GM04504 (cell line): Measurements from ENCODE around the gene ZNF148.
"Not testable (repeated sequence)": the region's sequence is repeated elsewhere in the genome, so short reads cannot be mapped to it uniquely, and the experiment has no call there.

Source experiments
- DNase-seq: peaks from one replicate; pipeline ENCODE4 v3.0.0-alpha.2; 2012; ENCODE audit warnings: low read depth

Gene ZNF148, protein sequence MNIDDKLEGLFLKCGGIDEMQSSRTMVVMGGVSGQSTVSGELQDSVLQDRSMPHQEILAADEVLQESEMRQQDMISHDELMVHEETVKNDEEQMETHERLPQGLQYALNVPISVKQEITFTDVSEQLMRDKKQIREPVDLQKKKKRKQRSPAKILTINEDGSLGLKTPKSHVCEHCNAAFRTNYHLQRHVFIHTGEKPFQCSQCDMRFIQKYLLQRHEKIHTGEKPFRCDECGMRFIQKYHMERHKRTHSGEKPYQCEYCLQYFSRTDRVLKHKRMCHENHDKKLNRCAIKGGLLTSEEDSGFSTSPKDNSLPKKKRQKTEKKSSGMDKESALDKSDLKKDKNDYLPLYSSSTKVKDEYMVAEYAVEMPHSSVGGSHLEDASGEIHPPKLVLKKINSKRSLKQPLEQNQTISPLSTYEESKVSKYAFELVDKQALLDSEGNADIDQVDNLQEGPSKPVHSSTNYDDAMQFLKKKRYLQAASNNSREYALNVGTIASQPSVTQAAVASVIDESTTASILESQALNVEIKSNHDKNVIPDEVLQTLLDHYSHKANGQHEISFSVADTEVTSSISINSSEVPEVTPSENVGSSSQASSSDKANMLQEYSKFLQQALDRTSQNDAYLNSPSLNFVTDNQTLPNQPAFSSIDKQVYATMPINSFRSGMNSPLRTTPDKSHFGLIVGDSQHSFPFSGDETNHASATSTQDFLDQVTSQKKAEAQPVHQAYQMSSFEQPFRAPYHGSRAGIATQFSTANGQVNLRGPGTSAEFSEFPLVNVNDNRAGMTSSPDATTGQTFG

DNA sequence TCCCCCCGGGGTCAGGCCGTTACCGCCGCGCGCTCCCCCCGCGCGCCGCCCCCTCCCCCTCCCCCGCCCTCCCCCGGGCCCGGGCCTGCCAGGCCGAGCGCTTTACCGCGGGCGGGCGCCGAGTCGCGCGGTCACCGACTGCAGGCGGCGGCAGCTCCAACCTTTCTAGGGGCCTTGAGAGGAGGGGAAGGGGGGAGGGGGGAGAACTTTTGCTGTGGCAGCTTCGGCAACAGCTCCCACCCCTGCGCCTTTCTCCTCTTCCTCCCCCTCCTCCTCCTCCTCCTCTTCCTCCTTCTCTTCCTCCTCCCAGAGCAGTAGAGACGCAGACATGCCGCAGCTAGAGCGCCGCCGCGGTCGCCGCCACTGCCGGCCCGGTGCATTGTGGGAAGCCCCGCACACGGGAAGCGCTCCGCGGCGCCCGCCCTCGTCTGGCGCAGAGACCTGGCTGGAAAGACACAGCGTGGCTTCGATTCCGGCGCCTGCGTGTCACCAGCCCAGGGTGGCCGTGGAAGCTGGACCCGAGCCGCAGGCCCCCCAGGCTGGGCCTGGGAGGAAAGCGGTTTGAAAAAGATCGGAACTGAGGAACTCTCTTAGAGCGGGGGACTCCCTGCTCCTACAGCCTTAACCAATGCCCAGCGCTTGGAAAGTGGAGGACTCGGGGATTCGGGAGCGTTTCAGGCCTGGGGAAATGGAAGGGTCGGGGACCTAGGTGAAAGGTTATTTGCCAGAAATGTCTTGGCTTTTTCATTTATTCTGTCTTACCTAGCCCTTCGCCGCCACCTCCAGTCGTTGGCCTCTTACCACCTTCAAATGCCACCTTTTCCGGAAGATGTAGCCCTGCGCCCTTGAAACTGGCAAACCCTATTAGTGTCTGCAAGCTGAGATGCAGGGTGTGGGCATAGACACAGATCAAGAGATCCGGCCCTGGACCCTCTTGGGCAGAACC lies at the start of gene ZNF148:
TSS of gene ZNF148 (minus strand) at position 330 of the 946 bp plus-strand sequence. CDS start 61,685 bp downstream, outside the sequence.
- peak; percentile 75 for DNase-seq

DNA sequence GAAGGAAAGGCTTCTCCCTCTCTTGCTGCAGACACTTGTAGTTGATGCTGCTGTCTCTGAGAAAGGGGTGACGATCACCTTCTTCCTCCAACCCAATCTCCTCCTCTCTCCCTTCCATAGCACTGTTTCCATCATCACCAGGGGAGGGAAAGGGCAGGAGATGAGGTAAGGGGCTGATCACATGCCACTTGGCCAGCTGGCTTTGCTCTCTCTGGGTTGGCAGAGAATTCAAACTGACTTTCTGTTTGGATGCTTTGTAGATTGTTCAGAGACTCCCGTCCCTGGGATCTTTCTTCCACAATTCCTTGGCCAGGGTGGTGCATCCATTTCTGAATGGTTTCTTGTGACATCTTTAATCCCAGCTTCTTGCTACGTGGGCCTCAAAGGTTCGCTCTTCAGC lies 43.2 kb upstream of the ZNF148 start:
- DNase-seq, result no peak

DNA sequence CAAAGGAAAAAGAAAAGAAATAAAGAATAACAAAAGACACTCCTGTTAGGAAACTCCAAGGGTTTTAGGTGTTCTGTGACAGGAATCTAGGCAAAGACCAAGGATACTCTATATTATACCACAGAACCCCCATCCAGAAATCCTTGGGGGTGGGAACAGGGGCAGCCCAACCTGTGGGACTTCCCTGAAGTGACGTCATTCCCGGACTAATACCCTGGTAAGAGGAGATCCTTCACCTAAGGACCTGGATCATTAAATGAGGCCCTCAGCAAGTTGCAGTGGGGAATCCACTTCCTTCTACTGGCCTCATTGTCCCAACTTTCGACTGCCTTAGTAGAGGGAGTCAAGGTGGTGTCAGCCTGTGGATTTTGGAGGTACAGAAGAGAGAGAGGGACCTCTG lies 41.1 kb upstream of the ZNF148 start:
- DNase-seq, result no peak

DNA sequence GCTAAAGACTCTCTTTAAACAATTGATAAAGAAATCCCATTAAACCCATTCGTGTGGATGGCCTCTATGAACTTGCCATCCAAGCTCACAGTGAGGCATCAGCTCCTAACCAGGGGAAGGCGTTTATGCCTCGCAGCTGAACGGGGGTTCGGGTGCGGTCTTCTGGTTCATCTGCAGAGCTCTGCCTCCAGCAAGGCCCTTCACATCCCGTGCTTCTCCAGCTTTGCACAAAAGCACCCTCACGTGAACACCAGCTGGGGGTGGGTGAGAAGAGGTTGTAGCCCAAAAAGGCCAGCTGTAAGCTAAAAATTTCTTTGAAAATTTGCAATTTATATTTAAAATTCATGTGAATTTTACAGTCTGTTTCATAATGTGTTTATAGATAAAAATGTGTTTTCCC lies 39.5 kb upstream of the ZNF148 start:
- DNase-seq, result no peak

DNA sequence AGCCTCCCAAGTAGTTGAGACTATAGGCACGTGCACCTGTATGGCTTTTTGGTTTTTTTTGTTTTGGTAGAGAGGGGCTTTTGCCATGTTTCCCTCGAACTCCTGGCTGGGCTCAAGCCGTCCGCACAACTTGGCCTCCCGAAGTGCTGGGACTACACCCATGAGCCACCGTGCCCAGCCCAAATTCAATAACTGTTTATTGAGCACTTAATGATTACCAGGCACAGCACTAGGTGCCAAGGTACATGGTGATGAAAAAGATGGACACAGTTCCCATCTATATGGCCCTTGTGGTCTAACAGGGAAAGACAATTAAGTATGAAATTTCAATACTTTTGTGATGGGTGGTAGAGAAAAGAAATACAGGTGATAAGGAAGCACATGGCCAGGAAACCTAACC lies 35.8 kb upstream of the ZNF148 start:
- DNase-seq, result no peak

DNA sequence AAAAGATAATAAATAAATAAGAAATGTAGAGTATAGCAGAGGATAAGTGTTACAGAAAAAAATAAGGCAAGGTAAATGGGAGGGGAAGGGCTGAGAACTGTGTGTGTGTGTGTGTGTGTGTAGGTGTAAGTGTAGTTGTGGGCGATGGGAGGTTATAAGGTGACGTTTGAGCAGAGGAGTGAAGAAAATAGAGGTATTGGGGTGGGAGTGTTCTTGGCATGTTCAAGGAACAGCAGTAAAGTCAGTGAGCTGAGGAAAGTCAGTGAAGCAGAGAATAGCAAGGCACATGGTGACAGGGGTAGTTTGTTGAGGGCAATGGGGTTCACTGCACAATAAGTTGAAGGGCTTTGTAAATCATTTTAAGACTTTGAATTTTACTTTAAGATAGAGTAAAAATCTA lies 30.9 kb upstream of the ZNF148 start:
- DNase-seq, result no peak

DNA sequence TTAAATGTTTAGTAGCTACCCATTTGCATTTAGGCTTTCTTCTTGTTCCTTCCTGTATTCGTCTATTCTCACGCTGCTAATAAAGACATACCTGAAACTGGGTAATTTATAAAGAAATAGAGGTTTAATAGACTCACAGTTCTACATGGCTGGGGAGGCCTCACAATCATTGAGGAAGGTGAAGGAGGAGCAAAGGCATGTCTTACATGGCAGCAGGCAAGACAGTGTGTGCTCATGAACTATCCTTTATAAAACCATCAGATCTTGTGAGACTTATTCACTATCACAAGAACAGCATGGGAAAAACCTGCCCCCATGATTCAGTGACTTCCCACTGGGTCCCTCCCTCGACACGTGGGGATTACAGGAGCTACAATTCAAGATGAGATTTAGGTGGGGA lies 30.4 kb upstream of the ZNF148 start:
- DNase-seq, result not testable (repeated sequence)

DNA sequence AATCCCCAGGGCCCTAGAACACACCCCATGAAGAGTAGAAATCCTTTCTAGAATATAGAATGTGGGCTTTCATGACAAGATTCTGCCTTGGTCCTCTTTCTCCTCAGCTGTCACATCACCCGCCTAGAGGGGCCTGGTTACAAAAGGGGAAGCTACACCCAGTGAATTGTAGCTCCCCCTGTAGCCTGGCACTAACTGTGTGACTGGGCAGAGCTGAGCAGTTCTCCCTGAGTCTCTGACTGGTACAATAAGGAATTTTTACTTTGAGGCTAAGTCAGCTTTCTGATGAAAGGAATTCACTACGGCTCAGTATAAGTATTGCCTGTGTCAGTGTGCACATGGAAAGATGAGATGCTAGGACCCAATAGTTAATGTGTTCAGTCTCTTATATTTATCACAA lies 28.7 kb upstream of the ZNF148 start:
- DNase-seq, result no peak

DNA sequence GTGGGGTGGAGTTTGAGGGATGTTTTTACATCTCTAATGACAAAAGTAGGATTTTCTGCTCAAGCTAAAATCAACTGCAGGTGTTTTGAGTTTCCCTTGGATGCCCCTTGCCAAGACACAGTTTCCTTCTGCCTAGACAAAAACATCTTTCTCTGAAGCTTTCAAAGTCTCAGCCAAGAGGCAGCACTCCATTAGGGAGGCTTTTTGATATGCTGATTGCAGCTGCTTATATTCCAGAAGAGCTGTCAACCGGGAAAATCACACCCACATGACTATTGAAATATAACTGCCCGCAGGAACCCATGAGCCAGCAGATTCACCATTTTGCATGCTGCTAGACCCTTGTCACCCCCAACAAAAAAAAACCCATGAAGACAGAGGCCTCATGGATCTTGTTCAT lies 27.5 kb upstream of the ZNF148 start:
- no peak for DNase-seq

DNA sequence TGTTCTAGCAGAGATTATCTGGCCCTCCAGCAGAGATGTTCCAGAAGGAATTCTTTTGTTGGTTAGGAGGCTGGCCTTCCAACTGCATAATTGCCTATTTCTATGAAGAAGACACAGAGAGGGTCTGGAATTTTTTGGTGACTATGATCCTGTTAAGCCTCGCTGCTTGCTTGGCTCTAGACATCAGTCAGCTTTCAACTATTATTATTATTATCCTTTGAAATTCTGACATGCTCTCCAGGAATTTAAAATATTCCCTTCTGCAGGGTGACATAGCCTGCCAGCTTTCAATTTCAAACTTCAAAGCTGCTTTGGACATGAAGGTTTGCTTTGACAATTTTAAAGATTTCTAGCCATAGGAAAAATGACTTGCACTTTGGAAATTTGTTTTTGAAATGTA lies 26.3 kb upstream of the ZNF148 start:
- DNase-seq, result peak; percentile 24

DNA sequence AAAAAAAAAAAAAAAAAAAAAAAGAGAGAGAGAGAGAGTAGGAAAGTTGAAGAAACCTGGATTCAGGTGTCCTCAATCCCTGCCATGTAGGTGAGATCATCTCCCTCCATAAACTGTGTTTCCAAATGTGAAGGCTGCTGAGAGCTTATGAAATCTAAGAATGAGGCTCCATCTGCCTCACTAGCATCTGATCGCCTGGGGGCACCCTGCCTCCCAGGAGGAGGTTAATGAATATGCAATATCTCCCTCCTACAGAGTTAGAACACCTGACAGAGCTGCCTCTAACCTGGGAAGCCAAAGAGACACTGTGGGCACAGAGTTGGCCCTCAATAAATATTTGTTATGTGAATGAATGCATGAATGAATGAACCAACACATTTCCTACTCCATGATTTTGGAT lies 23.8 kb upstream of the ZNF148 start:
- DNase-seq, result no peak

DNA sequence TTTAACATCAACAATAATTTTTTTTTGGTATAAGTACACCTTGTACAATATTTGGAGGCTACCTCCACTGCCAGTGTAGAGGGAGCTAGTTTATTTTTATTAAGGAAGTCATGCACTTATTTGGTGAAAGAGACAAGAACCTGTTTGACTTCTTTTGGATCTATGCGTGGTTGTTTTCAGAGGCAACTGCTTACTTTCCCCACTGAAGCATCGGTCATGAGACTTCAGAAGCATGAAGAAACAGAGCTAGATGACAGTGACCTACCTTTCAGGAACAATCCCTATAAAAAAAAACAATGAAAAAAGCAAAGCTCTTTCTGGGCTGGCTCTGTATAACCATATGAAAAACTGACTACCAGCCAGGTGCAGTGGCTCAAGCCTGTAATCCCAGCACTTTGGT lies 20.0 kb upstream of the ZNF148 start:
- no peak for DNase-seq

DNA sequence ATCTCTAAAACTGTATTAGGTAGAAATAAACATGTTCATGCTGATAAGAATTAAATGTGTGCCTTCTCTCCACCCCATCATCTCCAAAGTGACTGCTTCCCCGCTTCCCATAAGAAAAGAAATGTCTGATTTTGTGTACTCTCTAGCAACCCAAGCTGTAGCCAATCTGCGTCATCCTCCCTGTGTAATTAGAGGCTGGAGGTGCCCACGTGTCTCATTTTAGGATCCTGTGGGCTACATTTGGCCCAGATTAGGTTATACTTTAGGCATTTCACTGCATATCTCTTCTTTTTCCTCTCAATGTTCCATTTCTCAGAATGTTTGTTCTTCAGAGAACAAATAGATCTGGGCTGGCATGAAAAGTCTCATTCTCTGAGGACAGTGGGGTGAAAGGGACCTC lies 19.3 kb upstream of the ZNF148 start:
- DNase-seq, result no peak

DNA sequence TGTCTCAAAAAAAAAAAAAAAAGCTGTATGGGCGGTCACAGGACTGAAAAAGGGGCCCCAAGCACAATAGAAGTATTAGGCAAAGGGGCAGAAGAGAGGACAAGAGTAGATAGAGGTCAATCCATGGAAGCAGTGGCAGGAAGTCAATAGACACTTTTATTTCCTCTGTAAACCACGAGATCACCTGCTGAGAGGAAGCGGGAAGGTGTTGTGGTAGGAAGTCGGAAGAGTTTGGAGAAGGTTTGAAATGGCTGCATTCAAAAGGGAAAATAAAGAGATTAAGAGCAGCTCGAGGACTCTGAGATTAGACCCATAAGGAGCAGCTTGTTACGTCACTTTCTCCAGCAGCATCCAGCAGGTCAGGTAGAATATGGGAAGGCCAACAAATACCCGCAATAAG lies 14.2 kb upstream of the ZNF148 start:
- DNase-seq, result no peak

DNA sequence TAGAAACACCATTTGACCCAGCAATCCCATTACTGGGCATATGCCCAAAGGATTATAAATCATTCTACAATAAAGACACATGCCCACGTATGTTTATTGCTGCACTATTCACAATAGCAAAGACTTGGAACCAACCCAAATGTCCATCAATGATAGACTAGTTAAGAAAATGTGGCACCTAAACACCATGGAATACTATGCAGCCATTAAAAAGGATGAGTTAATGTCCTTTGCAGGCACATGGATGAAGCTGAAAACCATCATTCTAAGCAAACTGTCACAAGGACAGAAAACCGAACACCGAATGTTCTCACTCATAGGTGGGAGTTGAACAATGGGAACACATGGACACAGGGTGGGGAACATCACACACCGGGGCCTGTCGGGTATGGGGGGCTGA lies 13.2 kb upstream of the ZNF148 start:
- DNase-seq, result not testable (repeated sequence)

DNA sequence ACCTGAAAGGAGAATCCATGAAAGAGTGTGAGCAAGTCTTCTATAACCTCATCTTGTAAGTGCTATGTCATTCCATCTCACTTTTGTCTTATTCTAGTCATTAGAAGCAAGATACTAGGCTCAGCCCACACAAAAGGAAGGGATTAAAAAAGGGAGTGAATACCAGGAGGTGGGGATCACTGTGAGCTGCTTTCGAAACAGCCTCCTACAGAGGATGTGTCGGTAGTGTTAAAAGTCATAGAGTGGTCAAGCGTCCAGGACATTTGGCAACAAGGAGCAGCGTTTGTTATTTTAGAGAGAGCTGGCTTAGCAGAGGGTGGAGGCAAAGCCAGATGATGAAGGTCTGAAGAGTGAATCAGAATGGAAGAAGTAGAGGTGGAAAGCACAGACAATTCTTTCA lies 11.7 kb upstream of the ZNF148 start:
- no peak for DNase-seq

DNA sequence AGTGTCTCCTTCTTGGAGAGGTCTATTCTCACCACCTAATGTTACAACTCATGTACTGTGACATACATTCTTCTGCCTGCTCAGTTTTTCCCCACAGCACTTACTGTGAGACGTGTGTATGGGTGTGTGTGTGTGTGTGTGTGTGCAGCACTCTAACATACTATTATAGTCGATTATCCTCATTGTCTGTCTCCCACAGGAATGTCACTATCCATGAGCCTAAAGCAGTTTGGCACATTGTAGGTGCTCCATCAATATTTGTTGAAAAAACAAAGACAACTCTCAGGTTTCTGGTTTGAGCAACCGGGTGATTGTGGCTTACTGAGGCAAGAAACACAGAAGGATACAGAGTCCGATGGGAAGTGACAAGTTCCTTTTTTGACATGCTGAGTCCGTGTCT lies 8.6 kb upstream of the ZNF148 start:
- no peak for DNase-seq

DNA sequence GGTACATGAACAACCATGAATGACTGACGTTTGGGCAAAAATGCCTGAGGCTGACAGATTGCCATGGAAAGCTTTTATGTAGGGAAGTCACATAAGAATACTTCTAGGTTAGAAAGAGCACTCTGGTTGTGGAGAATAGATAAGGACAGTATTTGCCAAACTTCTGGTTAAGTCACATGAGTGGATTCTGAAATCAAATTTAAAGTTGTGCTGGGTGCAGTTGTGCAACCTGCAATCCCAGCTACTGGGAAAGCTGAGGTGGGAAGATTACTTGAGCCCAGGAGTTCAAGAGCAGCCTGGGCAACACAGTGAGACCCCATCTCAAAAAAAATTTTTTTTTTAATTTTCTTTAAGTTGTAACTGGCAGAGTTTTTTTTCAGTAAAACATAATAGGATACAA lies 7.2 kb upstream of the ZNF148 start:
- no peak for DNase-seq

DNA sequence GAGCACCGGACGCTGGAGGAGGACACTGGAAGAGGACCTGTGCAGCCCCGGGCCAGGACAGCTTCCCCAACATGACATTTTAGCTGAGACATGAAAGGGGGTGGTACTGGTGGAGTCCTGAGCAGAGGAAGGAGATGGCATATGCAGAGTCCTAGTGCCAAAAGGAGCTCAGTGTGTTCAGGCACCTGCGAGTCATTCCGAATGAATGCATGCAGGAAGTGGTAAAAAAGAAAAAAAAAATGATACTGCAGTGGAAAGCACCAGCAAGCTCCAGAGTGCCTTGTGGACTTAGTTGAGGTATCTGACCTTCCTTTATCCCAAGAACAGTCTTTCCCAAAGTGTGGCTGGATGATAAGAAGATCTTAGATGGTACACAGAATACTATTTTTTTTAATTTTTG lies 6.6 kb upstream of the ZNF148 start:
- DNase-seq, result no peak

DNA sequence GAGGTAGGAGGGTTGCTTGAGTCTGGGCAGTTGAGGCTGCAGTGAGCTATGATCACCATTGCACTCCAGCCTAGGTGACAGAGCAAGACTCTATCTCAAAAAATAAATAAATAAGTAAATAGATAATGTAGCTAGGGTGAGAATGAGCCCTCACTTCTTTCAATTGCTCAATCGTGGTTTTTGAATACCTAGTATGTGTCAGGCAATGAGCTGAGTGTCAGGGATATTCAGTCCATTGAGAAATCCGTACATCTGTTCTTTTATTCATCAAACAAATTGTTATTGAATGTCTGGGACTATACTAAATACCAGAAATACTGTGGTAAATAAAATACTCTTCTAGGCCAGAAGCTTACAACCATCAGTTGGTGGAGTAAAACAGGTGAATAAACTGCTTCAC lies 6.2 kb upstream of the ZNF148 start:
- DNase-seq, result no peak

DNA sequence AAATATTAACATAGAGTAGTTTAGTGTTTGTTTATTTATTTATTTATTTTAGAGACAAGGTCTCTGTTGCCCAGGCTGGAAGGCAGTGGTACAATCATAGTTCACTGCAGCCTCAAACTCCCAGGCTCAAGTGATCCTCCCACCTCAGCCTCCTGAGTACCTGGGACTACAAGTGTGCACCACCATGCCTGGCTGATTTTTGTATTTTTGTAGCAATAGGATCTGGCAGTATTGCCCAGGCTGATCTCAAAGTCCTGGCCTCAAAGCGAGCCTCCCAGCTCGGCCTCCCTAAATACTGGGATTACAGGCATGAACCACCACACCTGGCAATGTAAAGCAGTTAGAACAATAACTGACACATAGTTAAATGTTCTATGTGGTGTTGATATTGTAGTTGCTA lies 4.4 kb upstream of the ZNF148 start:
- DNase-seq, result no peak

DNA sequence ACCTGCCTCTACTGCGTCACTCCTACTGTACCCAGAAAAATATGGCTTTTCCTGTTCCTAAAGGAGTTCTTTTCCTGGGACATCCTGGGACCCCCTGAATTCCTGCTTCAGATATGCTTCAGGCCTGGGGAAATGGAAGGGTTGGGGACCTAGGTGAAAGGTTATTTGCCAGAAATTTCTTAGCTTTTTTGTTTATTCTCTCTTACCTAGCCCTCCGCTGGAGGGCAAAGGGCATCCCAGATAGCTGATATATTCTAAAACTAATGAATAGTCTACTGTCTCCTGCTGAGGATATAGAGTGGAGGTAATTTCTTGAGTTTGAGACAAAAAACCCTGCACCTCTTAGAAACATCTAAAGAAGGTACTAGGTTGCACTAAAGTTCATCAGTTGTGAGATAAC lies 3.6 kb upstream of the ZNF148 start:
- DNase-seq, result no peak
